Panc1 (cell line): ENCODE results near the gene NAALAD2. TPM values are rescaled to one million over a fixed set of nuclear protein-coding genes. Genes with fewer than 3 reads are reported as not detected.

Experiments
- ATAC-seq: fragments of 200-7000 bp; cut with Tn5 transposase; 2 replicates; pipeline ENCODE4 v1.9.1; 2020; ENCODE audit warnings: mild to moderate bottlenecking, moderate library complexity
- BruUV-seq: library from RNA; stranded (reverse); fragments of 400-500 nt; replicated peaks from 2 replicates; lab custom pipeline; 2021; lab: Mats Ljungman, UMichigan
- CTCF ChIA-PET: fragments of 300-600 bp; sonication (Branson Sonifier 250); formaldehyde crosslinking; loops from one replicate; lab custom pipeline; 2022; ENCODE audit warnings: antibody characterized with exemption; lab: Charles Lee
- POLR2A ChIA-PET: fragments of 300-600 bp; sonication (Branson Sonifier 250); formaldehyde crosslinking; loops from one replicate; lab custom pipeline; 2022; ENCODE audit warnings: antibody characterized with exemption; lab: Charles Lee
- DNase-seq: peaks from one replicate; pipeline ENCODE4 v3.0.0-alpha.2; 2010; ENCODE audit warnings: low read depth, low spot score
- H3K27ac ChIP-seq: 2 replicates; pipeline ENCODE4 v1.5.1; 2011; ENCODE audit warnings: mild to moderate bottlenecking, low read length, inconsistent platforms
- H3K27me3 ChIP-seq: fragments of 200-500 bp; sonication (Bioruptor generic); 2 replicates; pipeline ENCODE4 v1.6.0; 2014; ENCODE audit warnings: low read length, inconsistent platforms; ENCODE audit not compliant: control insufficient read depth, insufficient read depth
- H3K36me3 ChIP-seq: fragments of 200-500 bp; sonication (Bioruptor generic); 2 replicates; pipeline ENCODE4 v1.5.1; 2014; ENCODE audit warnings: inconsistent platforms, mild to moderate bottlenecking, low read length, moderate library complexity; ENCODE audit not compliant: control insufficient read depth, insufficient read depth
- H3K4me1 ChIP-seq: 2 replicates; pipeline ENCODE4 v1.5.1; 2011; ENCODE audit warnings: inconsistent platforms, mild to moderate bottlenecking, low read length, moderate library complexity; ENCODE audit not compliant: control insufficient read depth, insufficient read depth
- H3K4me3 ChIP-seq, 2 experiments: 2 replicates each; pipeline ENCODE4 v1.5.1; 2011 to 2012; ENCODE audit warnings: low read depth in 2 of 2, low read length in 2 of 2, mild to moderate bottlenecking in 2 of 2, inconsistent platforms in 1 of 2, moderate library complexity in 1 of 2
- H3K9me3 ChIP-seq: fragments of 200-500 bp; sonication (Bioruptor generic); 2 replicates; pipeline ENCODE4 v1.5.1; 2014; ENCODE audit warnings: low read depth, mild to moderate bottlenecking, inconsistent platforms, low read length, moderate library complexity; ENCODE audit not compliant: control insufficient read depth, insufficient read depth
- POLR2AphosphoS5 ChIP-seq: IDR thresholded peaks from 2 replicates; pipeline ENCODE4 v1.6.1; 2012; ENCODE audit warnings: mild to moderate bottlenecking, low read depth, low read length, moderate library complexity
- SIN3A ChIP-seq: IDR thresholded peaks from 2 replicates; pipeline ENCODE4 v1.6.1; 2012; ENCODE audit warnings: low read depth, mild to moderate bottlenecking, low read length, moderate library complexity, borderline replicate concordance; ENCODE audit not compliant: insufficient read depth
- TCF7L2 ChIP-seq: IDR thresholded peaks from 2 replicates; pipeline ENCODE4 v1.6.1; 2011; ENCODE audit warnings: mild to moderate bottlenecking, low read depth, low read length, inconsistent platforms
- in situ Hi-C: cut with HindIII; loops from 2 replicates; pipeline ENCODE4 v1.10.0; 2016; ENCODE audit warnings: low sequenced_read_pairs, low pct_unique_long_range_greater_than_20kb
- intact Hi-C: fragments of 100-400 bp; cut with micrococcal nuclease; formaldehyde crosslinking; loops from one replicate; pipeline ENCODE4 v1.10.0; 2022; ENCODE audit not compliant: unreplicated experiment
- total RNA-seq: library from RNA; stranded (reverse); gene quantifications from one replicate; pipeline ENCODE4 v1.2.1, GENCODE V29; 2021; ENCODE audit not compliant: unreplicated experiment
- TF ChIP-seq, protein P1 (sequence below), 2 experiments: IDR thresholded peaks; 2 replicates each; pipeline ENCODE4 v1.6.1; 2011 to 2012; ENCODE audit warnings: low read depth in 2 of 2, control low read depth in 1 of 2, low read length in 1 of 2, mild to moderate bottlenecking in 1 of 2, moderate library complexity in 1 of 2; ENCODE audit not compliant: insufficient read depth in 1 of 2
- TF ChIP-seq, protein P2 (sequence below): fragments of 450-650 bp; IDR thresholded peaks from 2 replicates; pipeline ENCODE4 v1.5.1; 2017; ENCODE audit warnings: mild to moderate bottlenecking

Gene NAALAD2
- total RNA-seq, 1 experiment from 2014 or later = not detected

DNA sequence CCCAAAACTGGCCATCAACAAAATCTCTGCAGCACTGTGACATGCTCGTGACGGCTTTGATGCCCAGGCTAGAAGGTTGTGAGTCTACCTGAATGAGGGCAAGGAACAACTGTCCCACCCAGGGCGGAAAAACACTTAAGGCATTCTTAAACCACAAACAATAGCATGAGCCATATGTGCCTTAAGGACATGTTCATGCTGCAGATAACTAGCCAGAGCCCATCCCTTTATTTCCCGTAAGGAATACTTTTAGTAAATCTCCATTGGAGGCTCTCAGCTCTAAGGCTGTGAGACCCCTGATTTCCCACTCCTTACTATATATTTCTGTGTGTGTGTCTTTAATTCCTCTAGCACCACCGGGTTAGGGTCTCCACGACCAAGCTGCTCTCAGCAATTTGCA is 85.0 kb downstream of the NAALAD2 start:
- no TSS peak for BruUV-seq
- in situ Hi-C loops (no loop called here), intact Hi-C loops (no loop called here)
- Histone ChIP-seq H3K4me3 (no peak overlapping the region), H3K9me3 (no peaks in the 10 kb centered on the region; the same call in 1 of the 2 replicates), H3K27me3 (no peaks in the 10 kb centered on the region), H3K27ac (no peak overlapping the region), H3K4me1 (peaks cover 25% of the 10 kb centered on the region; the same call in 1 of the 2 replicates), H3K36me3 (peaks cover 40% of the 10 kb centered on the region)
- POLR2A ChIA-PET = no interaction called here
- ATAC-seq (no peak), DNase-seq (no peak)
- CTCF ChIA-PET = no interaction called here
- TF ChIP-seq, protein P1, sequence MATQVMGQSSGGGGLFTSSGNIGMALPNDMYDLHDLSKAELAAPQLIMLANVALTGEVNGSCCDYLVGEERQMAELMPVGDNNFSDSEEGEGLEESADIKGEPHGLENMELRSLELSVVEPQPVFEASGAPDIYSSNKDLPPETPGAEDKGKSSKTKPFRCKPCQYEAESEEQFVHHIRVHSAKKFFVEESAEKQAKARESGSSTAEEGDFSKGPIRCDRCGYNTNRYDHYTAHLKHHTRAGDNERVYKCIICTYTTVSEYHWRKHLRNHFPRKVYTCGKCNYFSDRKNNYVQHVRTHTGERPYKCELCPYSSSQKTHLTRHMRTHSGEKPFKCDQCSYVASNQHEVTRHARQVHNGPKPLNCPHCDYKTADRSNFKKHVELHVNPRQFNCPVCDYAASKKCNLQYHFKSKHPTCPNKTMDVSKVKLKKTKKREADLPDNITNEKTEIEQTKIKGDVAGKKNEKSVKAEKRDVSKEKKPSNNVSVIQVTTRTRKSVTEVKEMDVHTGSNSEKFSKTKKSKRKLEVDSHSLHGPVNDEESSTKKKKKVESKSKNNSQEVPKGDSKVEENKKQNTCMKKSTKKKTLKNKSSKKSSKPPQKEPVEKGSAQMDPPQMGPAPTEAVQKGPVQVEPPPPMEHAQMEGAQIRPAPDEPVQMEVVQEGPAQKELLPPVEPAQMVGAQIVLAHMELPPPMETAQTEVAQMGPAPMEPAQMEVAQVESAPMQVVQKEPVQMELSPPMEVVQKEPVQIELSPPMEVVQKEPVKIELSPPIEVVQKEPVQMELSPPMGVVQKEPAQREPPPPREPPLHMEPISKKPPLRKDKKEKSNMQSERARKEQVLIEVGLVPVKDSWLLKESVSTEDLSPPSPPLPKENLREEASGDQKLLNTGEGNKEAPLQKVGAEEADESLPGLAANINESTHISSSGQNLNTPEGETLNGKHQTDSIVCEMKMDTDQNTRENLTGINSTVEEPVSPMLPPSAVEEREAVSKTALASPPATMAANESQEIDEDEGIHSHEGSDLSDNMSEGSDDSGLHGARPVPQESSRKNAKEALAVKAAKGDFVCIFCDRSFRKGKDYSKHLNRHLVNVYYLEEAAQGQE (IDR thresholded peaks at IDR 0.05; ENCODE audit: insufficient read depth in 1 of 2, low read depth in 2 of 2, low read length in 1 of 2) = no peak
- TF ChIP-seq SIN3A (no peak), TCF7L2 (no peak), POLR2AphosphoS5 (no peak)
- TF ChIP-seq, protein P2, sequence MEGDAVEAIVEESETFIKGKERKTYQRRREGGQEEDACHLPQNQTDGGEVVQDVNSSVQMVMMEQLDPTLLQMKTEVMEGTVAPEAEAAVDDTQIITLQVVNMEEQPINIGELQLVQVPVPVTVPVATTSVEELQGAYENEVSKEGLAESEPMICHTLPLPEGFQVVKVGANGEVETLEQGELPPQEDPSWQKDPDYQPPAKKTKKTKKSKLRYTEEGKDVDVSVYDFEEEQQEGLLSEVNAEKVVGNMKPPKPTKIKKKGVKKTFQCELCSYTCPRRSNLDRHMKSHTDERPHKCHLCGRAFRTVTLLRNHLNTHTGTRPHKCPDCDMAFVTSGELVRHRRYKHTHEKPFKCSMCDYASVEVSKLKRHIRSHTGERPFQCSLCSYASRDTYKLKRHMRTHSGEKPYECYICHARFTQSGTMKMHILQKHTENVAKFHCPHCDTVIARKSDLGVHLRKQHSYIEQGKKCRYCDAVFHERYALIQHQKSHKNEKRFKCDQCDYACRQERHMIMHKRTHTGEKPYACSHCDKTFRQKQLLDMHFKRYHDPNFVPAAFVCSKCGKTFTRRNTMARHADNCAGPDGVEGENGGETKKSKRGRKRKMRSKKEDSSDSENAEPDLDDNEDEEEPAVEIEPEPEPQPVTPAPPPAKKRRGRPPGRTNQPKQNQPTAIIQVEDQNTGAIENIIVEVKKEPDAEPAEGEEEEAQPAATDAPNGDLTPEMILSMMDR = no peak

DNA sequence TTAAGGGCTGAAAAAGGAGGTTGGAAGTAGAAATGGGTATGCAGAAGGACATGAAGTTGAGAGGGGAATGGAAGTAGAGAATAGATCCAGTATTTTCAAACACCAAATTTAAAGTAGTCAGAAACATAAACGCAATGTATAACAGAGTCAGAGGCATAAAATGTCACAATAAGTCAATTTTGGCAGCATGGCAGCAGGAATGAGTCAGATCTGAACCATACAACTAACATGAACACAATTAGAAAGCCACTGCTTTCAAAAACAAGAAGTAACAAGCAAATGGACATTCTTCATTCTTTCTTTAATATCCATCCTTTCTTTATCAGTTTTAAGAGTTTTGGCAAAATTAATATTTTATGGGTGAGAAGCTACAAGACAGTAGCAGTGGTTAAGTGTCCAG is 85.9 kb downstream of the NAALAD2 start:
- H3K27me3 ChIP-seq = no peaks in the 10 kb centered on the region
- BruUV-seq = no TSS peak
- CTCF ChIA-PET = no interaction called here
- peaks cover 25% of the 10 kb centered on the region; the same call in 1 of the 2 replicates for H3K4me1 ChIP-seq
- DNase-seq = no peak
- in situ Hi-C loops (no loop called here), intact Hi-C loops (no loop called here)
- TF ChIP-seq, protein P1 (IDR thresholded peaks at IDR 0.05; ENCODE audit: insufficient read depth in 1 of 2, low read depth in 2 of 2, low read length in 1 of 2) = no peak
- TF ChIP-seq POLR2AphosphoS5 = no peak
- TF ChIP-seq, protein P2 = no peak
- no peak for TF ChIP-seq SIN3A
- no peak for TF ChIP-seq TCF7L2
- POLR2A ChIA-PET = no interaction called here
- ATAC-seq = no peak
- H3K36me3 ChIP-seq = peaks cover 31% of the 10 kb centered on the region
- peak overlapping the region; percentile 97 to 100 for H3K4me3 ChIP-seq
- no peaks in the 10 kb centered on the region; the same call in 1 of the 2 replicates for H3K9me3 ChIP-seq
- peak overlapping the region; percentile 95 for H3K27ac ChIP-seq
